HepG2 (cell line): ENCODE data around the gene TMEM81. TPM values are rescaled to one million over a fixed set of nuclear protein-coding genes. Genes with fewer than 3 reads are reported as not detected.

ENCODE experiments used
- ATAC-seq: fragments of 200-7000 bp; cut with Tn5 transposase; 3 replicates; pipeline ENCODE4 v1.9.1; 2020; ENCODE audit warnings: mild to moderate bottlenecking, moderate library complexity
- BruUV-seq: library from RNA; stranded (reverse); fragments of 400-500 nt; replicated peaks from 2 replicates; lab custom pipeline; 2021; lab: Mats Ljungman, UMichigan
- CTCF ChIA-PET: fragments of 300-600 bp; formaldehyde crosslinking; extraction: SDS; loops from one replicate; lab custom pipeline; 2021; ENCODE audit warnings: low total read pairs, inconsistent platforms, low intra/inter-chr PET ratio; lab: Yijun Ruan, JAX
- POLR2A ChIA-PET: fragments of 350-600 bp; sonication (Branson Sonifier 250); formaldehyde crosslinking; loops from one replicate; lab custom pipeline; 2020; ENCODE audit warnings: antibody characterized with exemption, inconsistent platforms; lab: Yijun Ruan, JAX
- DNase-seq: peaks from one replicate; pipeline ENCODE4 v3.0.0-alpha.2; 2015; ENCODE audit warnings: low spot score
- FAIRE-seq: peaks from 3 replicates; lab custom pipeline; 2011; peaks lifted over from hg19 to GRCh38; lab: Jason Lieb, UNC
- H2AFZ ChIP-seq: one replicate; pipeline ENCODE4 v1.6.1; 2011; ENCODE audit warnings: low read length, inconsistent platforms
- H3K27ac ChIP-seq: fragments of 300-600 bp; 3 replicates; pipeline ENCODE4 v1.8.0; 2011; ENCODE audit warnings: mixed run types, mild to moderate bottlenecking, mixed read lengths, low read length, inconsistent platforms; ENCODE audit not compliant: insufficient read depth; ENCODE audit errors: extremely low read length
- H3K27me3 ChIP-seq, 2 experiments: fragments of 200-600 bp in 1 of 2; 2 replicates in 1 of 2; 3 replicates in 1 of 2; pipeline versions ENCODE4 v1.6.0 to v1.8.0; 2011; ENCODE audit warnings: low read length in 2 of 2, mild to moderate bottlenecking in 2 of 2, moderate library complexity in 2 of 2, inconsistent platforms in 1 of 2; ENCODE audit not compliant: insufficient read depth in 2 of 2, control insufficient read depth in 1 of 2
- H3K36me3 ChIP-seq, 2 experiments: fragments of 200-600 bp in 1 of 2; replicated peaks in 1 of 2; 2 replicates in 1 of 2; 3 replicates in 1 of 2; pipeline versions ENCODE4 v1.5.1 to v1.8.0; 2011; ENCODE audit warnings: low read length in 2 of 2, inconsistent platforms in 1 of 2; ENCODE audit not compliant: insufficient read depth in 2 of 2, control insufficient read depth in 1 of 2
- H3K4me1 ChIP-seq: 2 replicates; pipeline ENCODE4 v1.5.1; 2012; ENCODE audit warnings: low read length, inconsistent platforms; ENCODE audit not compliant: insufficient read depth
- H3K4me2 ChIP-seq: 2 replicates; pipeline ENCODE4 v1.6.0; 2011; ENCODE audit warnings: low read depth, low read length, inconsistent platforms
- H3K4me3 ChIP-seq, 3 experiments: fragments of 200-600 bp in 1 of 3; sonication (generic), shearing (Covaris generic) in 1 of 3; replicated peaks in 1 of 3; 2 replicates each; pipeline ENCODE4 v1.5.1; 2011 to 2016; ENCODE audit warnings: low read length in 3 of 3, inconsistent platforms in 2 of 3, low read depth in 2 of 3, mild to moderate bottlenecking in 2 of 3, control low read depth in 1 of 3, mixed read lengths in 1 of 3; ENCODE audit not compliant: insufficient read depth in 1 of 3
- H3K79me2 ChIP-seq: one replicate; pipeline ENCODE4 v1.6.1; 2011; ENCODE audit warnings: low read length, inconsistent platforms; ENCODE audit not compliant: insufficient read depth
- H3K9ac ChIP-seq: 2 replicates; pipeline ENCODE4 v1.6.0; 2011; ENCODE audit warnings: mild to moderate bottlenecking, low read depth, low read length, inconsistent platforms; ENCODE audit not compliant: insufficient read depth
- H3K9me3 ChIP-seq: 2 replicates; pipeline ENCODE4 v1.5.1; 2012; ENCODE audit warnings: mild to moderate bottlenecking, low read length
- H4K20me1 ChIP-seq: 2 replicates; pipeline ENCODE4 v1.6.0; 2011; ENCODE audit warnings: inconsistent platforms, mild to moderate bottlenecking, low read length, moderate library complexity; ENCODE audit not compliant: insufficient read depth
- BORCS8-MEF2B ChIP-seq: sonication (generic); formaldehyde crosslinking; IDR thresholded peaks from 2 replicates; pipeline ENCODE4 v1.8.0; 2022; ENCODE audit warnings: mild to moderate bottlenecking, missing genetic modification reagents
- BRCA1 ChIP-seq: sonication (generic); formaldehyde crosslinking; IDR thresholded peaks from 2 replicates; pipeline ENCODE4 v1.4.0; 2020; ENCODE audit warnings: missing genetic modification reagents
- MAFK ChIP-seq, 2 experiments: IDR thresholded peaks in 1 of 2; conservative IDR thresholded peaks in 1 of 2; 2 replicates each; pipeline ENCODE4 v1.6.1; 2011; ENCODE audit warnings: improper control_type of control experiment in 2 of 2, low read length in 2 of 2
- MTA1 ChIP-seq: sonication (generic); formaldehyde crosslinking; IDR thresholded peaks from 2 replicates; pipeline ENCODE4 v1.4.0; 2020; ENCODE audit warnings: missing genetic modification reagents, mild to moderate bottlenecking, borderline replicate concordance
- RELA ChIP-seq: sonication (generic); formaldehyde crosslinking; IDR thresholded peaks from 2 replicates; pipeline ENCODE4 v1.4.0; 2020; ENCODE audit warnings: missing genetic modification reagents
- SOX6 ChIP-seq, 2 experiments: fragments of 450-650 bp in 1 of 2; sonication (generic) in 1 of 2; formaldehyde crosslinking in 1 of 2; IDR thresholded peaks; 2 replicates each; pipeline versions ENCODE4 v1.4.0 to v1.6.1; 2017 to 2020; ENCODE audit warnings: antibody characterized with exemption in 1 of 2, mild to moderate bottlenecking in 1 of 2, missing genetic modification reagents in 1 of 2
- ZNF274 ChIP-seq: sonication (generic); formaldehyde crosslinking; IDR thresholded peaks from 2 replicates; pipeline ENCODE4 v1.5.1; 2020; ENCODE audit warnings: mild to moderate bottlenecking, missing genetic modification reagents
- ZNF431 ChIP-seq: sonication (generic); formaldehyde crosslinking; IDR thresholded peaks from 2 replicates; pipeline ENCODE4 v1.9.0; 2022; ENCODE audit warnings: missing genetic modification reagents, low read depth, mild to moderate bottlenecking, borderline replicate concordance
- WGBS: methylation state at CpG from one replicate; pipeline ENCODE4 v1.1.6; 2017; ENCODE audit warnings: low lambda C conversion rate; 5-methylcytosine and 5-hydroxymethylcytosine counted together
- in situ Hi-C: cut with HindIII; loops from 2 replicates; pipeline ENCODE4 v1.10.0; 2017; ENCODE audit warnings: low pct_unique_long_range_greater_than_20kb; ENCODE audit not compliant: extremely low pct_ligation_motif_present
- intact Hi-C: fragments of 100-400 bp; cut with micrococcal nuclease; formaldehyde crosslinking; loops from one replicate; pipeline ENCODE4 v1.10.0; 2022; ENCODE audit not compliant: unreplicated experiment
- polyA plus RNA-seq, 8 experiments: library from polyadenylated mRNA; depleted of rRNA in 3 of 8; stranded (reverse) in 7 of 8; unstranded in 1 of 8; fragments of >200 nt; fragmentation: Illumina TruSeq in 4 of 8; extraction: Trizol in 4 of 8; gene quantifications; 2 replicates each; pipeline versions ENCODE4 v1.2.1 to v1.2.3, GENCODE V29; 2011 to 2016; ENCODE audit warnings: low read depth in 4 of 8, missing spikeins in 1 of 8, mixed read lengths in 1 of 8; ENCODE audit not compliant: insufficient read depth in 1 of 8
- total RNA-seq, 5 experiments: library from RNA; depleted of rRNA; stranded (reverse); fragments of >200 nt; fragmentation: Illumina TruSeq; extraction: Trizol; gene quantifications; 2 replicates each; pipeline ENCODE4 v1.2.3, GENCODE V29; 2016; ENCODE audit warnings: low read depth in 1 of 5
- TF ChIP-seq, protein P1 (sequence below): sonication (generic); formaldehyde crosslinking; IDR thresholded peaks from 2 replicates; pipeline ENCODE4 v1.8.0; 2022; ENCODE audit warnings: mild to moderate bottlenecking, missing genetic modification reagents; ENCODE audit not compliant: insufficient replicate concordance
- TF ChIP-seq, protein P2 (sequence below): sonication (generic); formaldehyde crosslinking; conservative IDR thresholded peaks from 2 replicates; pipeline ENCODE4 v1.8.1; 2023; ENCODE audit warnings: missing genetic modification reagents
- TF ChIP-seq, protein P3 (sequence below): sonication (generic); formaldehyde crosslinking; IDR thresholded peaks from 2 replicates; pipeline ENCODE4 v1.5.1; 2020; ENCODE audit warnings: missing genetic modification reagents, mild to moderate bottlenecking, borderline replicate concordance
- TF ChIP-seq, protein P4 (sequence below): IDR thresholded peaks from 2 replicates; pipeline ENCODE4 v1.6.1; 2016; ENCODE audit warnings: mild to moderate bottlenecking
- TF ChIP-seq, protein P5 (sequence below): sonication (generic); formaldehyde crosslinking; conservative IDR thresholded peaks from 2 replicates; pipeline ENCODE4 v1.5.0; 2020; ENCODE audit warnings: missing genetic modification reagents
- TF ChIP-seq, protein P6 (sequence below): sonication (generic); formaldehyde crosslinking; IDR thresholded peaks from 2 replicates; pipeline ENCODE4 v1.4.0; 2020; ENCODE audit warnings: mild to moderate bottlenecking, low read depth, missing genetic modification reagents

Gene TMEM81
- total and polyA plus RNA-seq, 2 of the 13 experiments (the other 11 are each of a cell fraction or from before 2014, with no cell fraction given): 1.1 TPM

DNA sequence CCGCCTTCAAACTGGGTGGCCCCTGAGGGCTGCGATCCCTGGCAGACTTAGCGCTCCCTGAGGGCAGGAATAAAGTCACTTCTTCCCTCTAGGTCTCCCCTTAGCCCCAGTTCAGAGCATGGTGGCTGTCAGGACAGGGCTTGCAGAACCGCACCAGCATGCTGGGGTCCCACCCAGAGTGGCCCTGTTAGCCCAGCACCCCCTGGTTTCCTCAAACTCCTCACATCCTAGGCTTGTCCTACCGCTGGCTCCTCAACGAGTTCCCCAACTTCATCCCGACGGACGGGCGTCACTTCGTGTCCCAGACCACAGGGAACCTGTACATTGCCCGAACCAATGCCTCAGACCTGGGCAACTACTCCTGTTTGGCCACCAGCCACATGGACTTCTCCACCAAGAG, 25.4 kb downstream of the TMEM81 start:
- Histone ChIP-seq H3K36me3 (no peaks in the 10 kb centered on the region), H3K79me2 (no peaks in the 10 kb centered on the region), H3K9me3 (no peaks in the 10 kb centered on the region), H3K27me3 (peaks cover 3 to 48% of the 10 kb centered on the region in 2 experiments; a peak in 3 of 5 replicates), H4K20me1 (no peaks in the 10 kb centered on the region), H2AFZ (no peak overlapping the region), H3K4me2 (no peak overlapping the region), H3K4me3 (no peak overlapping the region), H3K27ac (no peak overlapping the region), H3K4me1 (no peaks in the 10 kb centered on the region), H3K9ac (no peak overlapping the region)
- intact Hi-C loops (no loop called here), in situ Hi-C loops (no loop called here)
- no peak for FAIRE-seq
- WGBS: 45% methylated on average over 11 of the region's 12 CpGs
- POLR2A ChIA-PET: no interaction called here
- CTCF ChIA-PET: interaction anchor here (0.7 kb wide), 1 partner anchor 70 kb away, joined by 3 read pairs; no protein-coding TSS in a partner anchor
- ATAC-seq: no peak
- no peak for DNase-seq
- BruUV-seq: no TSS peak
- TF ChIP-seq, protein P1, sequence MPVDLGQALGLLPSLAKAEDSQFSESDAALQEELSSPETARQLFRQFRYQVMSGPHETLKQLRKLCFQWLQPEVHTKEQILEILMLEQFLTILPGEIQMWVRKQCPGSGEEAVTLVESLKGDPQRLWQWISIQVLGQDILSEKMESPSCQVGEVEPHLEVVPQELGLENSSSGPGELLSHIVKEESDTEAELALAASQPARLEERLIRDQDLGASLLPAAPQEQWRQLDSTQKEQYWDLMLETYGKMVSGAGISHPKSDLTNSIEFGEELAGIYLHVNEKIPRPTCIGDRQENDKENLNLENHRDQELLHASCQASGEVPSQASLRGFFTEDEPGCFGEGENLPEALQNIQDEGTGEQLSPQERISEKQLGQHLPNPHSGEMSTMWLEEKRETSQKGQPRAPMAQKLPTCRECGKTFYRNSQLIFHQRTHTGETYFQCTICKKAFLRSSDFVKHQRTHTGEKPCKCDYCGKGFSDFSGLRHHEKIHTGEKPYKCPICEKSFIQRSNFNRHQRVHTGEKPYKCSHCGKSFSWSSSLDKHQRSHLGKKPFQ (CRISPR knock-in tag): no peak
- TF ChIP-seq BRCA1 (CRISPR knock-in tag) (no peak), BORCS8-MEF2B (CRISPR knock-in tag) (no peak), ZNF274 (CRISPR knock-in tag) (no peak), MAFK (conservative IDR thresholded peaks at IDR 0.05 in 1 of 2, IDR thresholded peaks at IDR 0.05 in 1 of 2; ENCODE audit: low read length in 2 of 2) (no peak), ZNF431 (CRISPR knock-in tag) (no peak), MTA1 (CRISPR knock-in tag) (no peak), RELA (CRISPR knock-in tag) (no peak), SOX6 (IDR thresholded peaks at IDR 0.05) (no peak), SOX6 (CRISPR knock-in tag; IDR thresholded peaks at IDR 0.05) (no peak)
- TF ChIP-seq, protein P2, sequence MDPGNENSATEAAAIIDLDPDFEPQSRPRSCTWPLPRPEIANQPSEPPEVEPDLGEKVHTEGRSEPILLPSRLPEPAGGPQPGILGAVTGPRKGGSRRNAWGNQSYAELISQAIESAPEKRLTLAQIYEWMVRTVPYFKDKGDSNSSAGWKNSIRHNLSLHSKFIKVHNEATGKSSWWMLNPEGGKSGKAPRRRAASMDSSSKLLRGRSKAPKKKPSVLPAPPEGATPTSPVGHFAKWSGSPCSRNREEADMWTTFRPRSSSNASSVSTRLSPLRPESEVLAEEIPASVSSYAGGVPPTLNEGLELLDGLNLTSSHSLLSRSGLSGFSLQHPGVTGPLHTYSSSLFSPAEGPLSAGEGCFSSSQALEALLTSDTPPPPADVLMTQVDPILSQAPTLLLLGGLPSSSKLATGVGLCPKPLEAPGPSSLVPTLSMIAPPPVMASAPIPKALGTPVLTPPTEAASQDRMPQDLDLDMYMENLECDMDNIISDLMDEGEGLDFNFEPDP: no peak
- TF ChIP-seq, protein P3, sequence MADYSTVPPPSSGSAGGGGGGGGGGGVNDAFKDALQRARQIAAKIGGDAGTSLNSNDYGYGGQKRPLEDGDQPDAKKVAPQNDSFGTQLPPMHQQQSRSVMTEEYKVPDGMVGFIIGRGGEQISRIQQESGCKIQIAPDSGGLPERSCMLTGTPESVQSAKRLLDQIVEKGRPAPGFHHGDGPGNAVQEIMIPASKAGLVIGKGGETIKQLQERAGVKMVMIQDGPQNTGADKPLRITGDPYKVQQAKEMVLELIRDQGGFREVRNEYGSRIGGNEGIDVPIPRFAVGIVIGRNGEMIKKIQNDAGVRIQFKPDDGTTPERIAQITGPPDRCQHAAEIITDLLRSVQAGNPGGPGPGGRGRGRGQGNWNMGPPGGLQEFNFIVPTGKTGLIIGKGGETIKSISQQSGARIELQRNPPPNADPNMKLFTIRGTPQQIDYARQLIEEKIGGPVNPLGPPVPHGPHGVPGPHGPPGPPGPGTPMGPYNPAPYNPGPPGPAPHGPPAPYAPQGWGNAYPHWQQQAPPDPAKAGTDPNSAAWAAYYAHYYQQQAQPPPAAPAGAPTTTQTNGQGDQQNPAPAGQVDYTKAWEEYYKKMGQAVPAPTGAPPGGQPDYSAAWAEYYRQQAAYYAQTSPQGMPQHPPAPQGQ: no peak
- TF ChIP-seq, protein P4, sequence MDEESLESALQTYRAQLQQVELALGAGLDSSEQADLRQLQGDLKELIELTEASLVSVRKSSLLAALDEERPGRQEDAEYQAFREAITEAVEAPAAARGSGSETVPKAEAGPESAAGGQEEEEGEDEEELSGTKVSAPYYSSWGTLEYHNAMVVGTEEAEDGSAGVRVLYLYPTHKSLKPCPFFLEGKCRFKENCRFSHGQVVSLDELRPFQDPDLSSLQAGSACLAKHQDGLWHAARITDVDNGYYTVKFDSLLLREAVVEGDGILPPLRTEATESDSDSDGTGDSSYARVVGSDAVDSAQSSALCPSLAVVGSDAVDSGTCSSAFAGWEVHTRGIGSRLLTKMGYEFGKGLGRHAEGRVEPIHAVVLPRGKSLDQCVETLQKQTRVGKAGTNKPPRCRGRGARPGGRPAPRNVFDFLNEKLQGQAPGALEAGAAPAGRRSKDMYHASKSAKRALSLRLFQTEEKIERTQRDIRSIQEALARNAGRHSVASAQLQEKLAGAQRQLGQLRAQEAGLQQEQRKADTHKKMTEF (CRISPR knock-in tag): no peak
- TF ChIP-seq, protein P5, sequence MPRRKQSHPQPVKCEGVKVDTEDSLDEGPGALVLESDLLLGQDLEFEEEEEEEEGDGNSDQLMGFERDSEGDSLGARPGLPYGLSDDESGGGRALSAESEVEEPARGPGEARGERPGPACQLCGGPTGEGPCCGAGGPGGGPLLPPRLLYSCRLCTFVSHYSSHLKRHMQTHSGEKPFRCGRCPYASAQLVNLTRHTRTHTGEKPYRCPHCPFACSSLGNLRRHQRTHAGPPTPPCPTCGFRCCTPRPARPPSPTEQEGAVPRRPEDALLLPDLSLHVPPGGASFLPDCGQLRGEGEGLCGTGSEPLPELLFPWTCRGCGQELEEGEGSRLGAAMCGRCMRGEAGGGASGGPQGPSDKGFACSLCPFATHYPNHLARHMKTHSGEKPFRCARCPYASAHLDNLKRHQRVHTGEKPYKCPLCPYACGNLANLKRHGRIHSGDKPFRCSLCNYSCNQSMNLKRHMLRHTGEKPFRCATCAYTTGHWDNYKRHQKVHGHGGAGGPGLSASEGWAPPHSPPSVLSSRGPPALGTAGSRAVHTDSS: no peak
- TF ChIP-seq, protein P6, sequence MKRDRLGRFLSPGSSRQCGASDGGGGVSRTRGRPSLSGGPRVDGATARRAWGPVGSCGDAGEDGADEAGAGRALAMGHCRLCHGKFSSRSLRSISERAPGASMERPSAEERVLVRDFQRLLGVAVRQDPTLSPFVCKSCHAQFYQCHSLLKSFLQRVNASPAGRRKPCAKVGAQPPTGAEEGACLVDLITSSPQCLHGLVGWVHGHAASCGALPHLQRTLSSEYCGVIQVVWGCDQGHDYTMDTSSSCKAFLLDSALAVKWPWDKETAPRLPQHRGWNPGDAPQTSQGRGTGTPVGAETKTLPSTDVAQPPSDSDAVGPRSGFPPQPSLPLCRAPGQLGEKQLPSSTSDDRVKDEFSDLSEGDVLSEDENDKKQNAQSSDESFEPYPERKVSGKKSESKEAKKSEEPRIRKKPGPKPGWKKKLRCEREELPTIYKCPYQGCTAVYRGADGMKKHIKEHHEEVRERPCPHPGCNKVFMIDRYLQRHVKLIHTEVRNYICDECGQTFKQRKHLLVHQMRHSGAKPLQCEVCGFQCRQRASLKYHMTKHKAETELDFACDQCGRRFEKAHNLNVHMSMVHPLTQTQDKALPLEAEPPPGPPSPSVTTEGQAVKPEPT (CRISPR knock-in tag): no peak
